ENCODE measurements around the gene OTX1. TPM values are rescaled to one million over a fixed set of nuclear protein-coding genes. Genes with fewer than 3 reads are reported as not detected.

The OTX1 gene
- total and polyA plus RNA-seq, 2 donors (not counting 3 experiments of a cell fraction or from before 2014, with no cell fraction given) = not detected

DNA sequence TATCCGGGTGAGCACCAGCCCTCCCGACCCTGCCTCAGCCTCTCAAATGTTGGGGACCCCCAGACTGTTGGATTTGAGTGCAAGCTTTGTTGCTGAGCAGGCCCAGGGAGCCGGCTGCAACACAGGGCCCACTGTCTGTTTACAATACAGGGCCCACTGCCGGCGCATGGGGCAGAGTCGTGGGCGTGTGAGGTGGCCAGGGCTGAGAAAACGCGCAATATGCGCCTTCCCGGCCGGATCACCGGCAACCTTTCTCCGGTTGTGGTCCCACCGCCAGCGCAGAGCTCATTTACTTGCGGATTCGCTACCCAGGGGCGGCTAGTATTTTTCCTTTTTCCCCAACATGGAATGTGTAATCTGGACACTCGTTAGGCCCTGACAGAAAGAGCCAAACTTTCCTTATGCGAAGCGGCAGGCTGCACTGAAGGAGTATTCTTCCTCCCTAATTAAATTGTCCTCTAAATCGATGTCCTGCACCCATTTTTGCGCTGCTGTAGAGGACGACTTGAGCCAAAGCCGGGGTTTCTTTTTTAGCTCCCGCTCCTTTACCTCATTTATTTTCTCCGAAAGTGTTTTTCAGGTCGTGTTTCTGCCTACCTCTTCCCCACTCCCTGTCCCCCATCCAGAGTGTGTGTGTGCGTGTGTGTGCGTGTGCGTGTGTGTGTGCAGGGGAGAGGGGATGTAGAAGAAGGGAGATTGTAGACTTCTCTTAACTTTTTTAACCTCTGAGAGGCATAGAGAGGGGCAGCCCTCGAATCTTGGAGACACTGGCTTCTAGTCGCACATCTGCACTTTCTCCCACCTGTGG is 2.7 kb downstream of the OTX1 start:
- dilution Hi-C loops (cut with MboI; ENCODE audit: extremely low pct_ligation_motif_present, low sequenced_read_pairs) (no loop called here), intact Hi-C loops (cut with micrococcal nuclease) (loop anchor here (10.0 kb wide), 2 partner anchors 348 to 578 kb away; partner anchors contain the start of gene EHBP1)
- H2AFZ ChIP-seq (ENCODE audit: low read depth, low read length) = no peak overlapping the region
- H3K9me1 ChIP-seq (replicated peaks; ENCODE audit: control insufficient read depth, extremely low read depth, insufficient read depth, low read length) = no peaks in the 10 kb centered on the region
- H3K9me3 ChIP-seq (replicated peaks; ENCODE audit: control insufficient read depth, insufficient read depth, low read length) = no peaks in the 10 kb centered on the region
- no peaks in the 10 kb centered on the region for H4K20me1 ChIP-seq (replicated peaks; ENCODE audit: control insufficient read depth, extremely low read depth, insufficient read depth, low read length)
- no peak for DNase-seq (ENCODE audit: low read depth, low spot score)
- H3K27ac ChIP-seq (ENCODE audit: insufficient read depth, low read depth, low read length) = no peak overlapping the region
- no peaks in the 10 kb centered on the region for H3K36me3 ChIP-seq (ENCODE audit: control insufficient read depth in 2 of 2, extremely low read depth in 1 of 2, insufficient read depth in 2 of 2, low read length in 2 of 2)
- no peak overlapping the region for H3K4me3 ChIP-seq (replicated peaks in 1 of 3; ENCODE audit: insufficient read depth in 1 of 3, low read depth in 1 of 3, low read length in 3 of 3)
- no peaks in the 10 kb centered on the region for H3K79me2 ChIP-seq (ENCODE audit: control insufficient read depth, insufficient read depth, low read length)
- peaks cover 41% of the 10 kb centered on the region for H3K4me1 ChIP-seq (ENCODE audit: control insufficient read depth, extremely low read depth, insufficient read depth, low read length)
- peaks cover 83 to 96% of the 10 kb centered on the region in 2 experiments for H3K27me3 ChIP-seq (ENCODE audit: control insufficient read depth in 2 of 2, insufficient read depth in 2 of 2, low read length in 2 of 2)
- CTCF ChIA-PET = interaction anchor here (0.6 to 1.1 kb wide), 3 partner anchors 10 to 41 kb away, joined by 3 read pairs; no protein-coding TSS in a partner anchor
- H3K4me2 ChIP-seq (ENCODE audit: insufficient read depth, low read length) = no peak overlapping the region
- TF ChIP-seq POLR2A (IDR thresholded peaks at IDR 0.05; ENCODE audit: low read depth, low read length) = no peak
- no peak for TF ChIP-seq EZH2 (IDR thresholded peaks at IDR 0.05; ENCODE audit: borderline replicate concordance, low read depth, low read length, severe bottlenecking)
- TF ChIP-seq JUN (IDR thresholded peaks at IDR 0.05; ENCODE audit: borderline replicate concordance, insufficient read depth, insufficient read length, low read depth) = no peak
- TF ChIP-seq GATA2 (IDR thresholded peaks at IDR 0.05; ENCODE audit: insufficient read depth, insufficient read length, low read depth, low read length) = no peak
- no peak for TF ChIP-seq FOS (IDR thresholded peaks at IDR 0.05; ENCODE audit: borderline replicate concordance, insufficient read depth, low read length)
- TF ChIP-seq POLR2AphosphoS5 (IDR thresholded peaks at IDR 0.05; ENCODE audit: insufficient read depth, low read depth, low read length) = no peak
- TF ChIP-seq, protein P1, sequence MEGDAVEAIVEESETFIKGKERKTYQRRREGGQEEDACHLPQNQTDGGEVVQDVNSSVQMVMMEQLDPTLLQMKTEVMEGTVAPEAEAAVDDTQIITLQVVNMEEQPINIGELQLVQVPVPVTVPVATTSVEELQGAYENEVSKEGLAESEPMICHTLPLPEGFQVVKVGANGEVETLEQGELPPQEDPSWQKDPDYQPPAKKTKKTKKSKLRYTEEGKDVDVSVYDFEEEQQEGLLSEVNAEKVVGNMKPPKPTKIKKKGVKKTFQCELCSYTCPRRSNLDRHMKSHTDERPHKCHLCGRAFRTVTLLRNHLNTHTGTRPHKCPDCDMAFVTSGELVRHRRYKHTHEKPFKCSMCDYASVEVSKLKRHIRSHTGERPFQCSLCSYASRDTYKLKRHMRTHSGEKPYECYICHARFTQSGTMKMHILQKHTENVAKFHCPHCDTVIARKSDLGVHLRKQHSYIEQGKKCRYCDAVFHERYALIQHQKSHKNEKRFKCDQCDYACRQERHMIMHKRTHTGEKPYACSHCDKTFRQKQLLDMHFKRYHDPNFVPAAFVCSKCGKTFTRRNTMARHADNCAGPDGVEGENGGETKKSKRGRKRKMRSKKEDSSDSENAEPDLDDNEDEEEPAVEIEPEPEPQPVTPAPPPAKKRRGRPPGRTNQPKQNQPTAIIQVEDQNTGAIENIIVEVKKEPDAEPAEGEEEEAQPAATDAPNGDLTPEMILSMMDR (IDR thresholded peaks at IDR 0.05; ENCODE audit: extremely low read depth in 1 of 2, insufficient read depth in 1 of 2, low read depth in 1 of 2, low read length in 2 of 2) = no peak
- TF ChIP-seq MYC (IDR thresholded peaks at IDR 0.05; ENCODE audit: low read depth, low read length) = no peak
- TF ChIP-seq, protein P2, sequence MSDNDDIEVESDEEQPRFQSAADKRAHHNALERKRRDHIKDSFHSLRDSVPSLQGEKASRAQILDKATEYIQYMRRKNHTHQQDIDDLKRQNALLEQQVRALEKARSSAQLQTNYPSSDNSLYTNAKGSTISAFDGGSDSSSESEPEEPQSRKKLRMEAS (IDR thresholded peaks at IDR 0.05; ENCODE audit: insufficient read depth, insufficient read length) = no peak
- no TSS peak for BruUV-seq (replicated peaks)
- POLR2A ChIA-PET = no interaction called here
- FAIRE-seq = no peak
- H3K9ac ChIP-seq (replicated peaks; ENCODE audit: extremely low read depth, insufficient read depth, low read length) = no peak overlapping the region

Data from endothelial cell of umbilical vein (primary cell).